Measurements from ENCODE around the gene TANK. TPM values are rescaled to one million over a fixed set of nuclear protein-coding genes. Genes with fewer than 3 reads are reported as not detected.

The TANK gene
- total and polyA plus RNA-seq, 8 donors = 53.7 to 80.3 (median 70.2) TPM

- H3K27ac ChIP-seq = no peak overlapping the region
- no peak overlapping the region for H3K4me3 ChIP-seq
- TF ChIP-seq CTCF (IDR thresholded peaks at IDR 0.05) = no peak
- intact Hi-C loops (cut with DNase I) = no loop called here
- peaks cover 0 to under 1% of the 10 kb centered on the region in 2 donors for H3K4me1 ChIP-seq
- no peaks in the 10 kb centered on the region for H3K36me3 ChIP-seq
- ATAC-seq (no peak), DNase-seq (peak in 1 of 4 donors; percentile 43)
- no peaks in the 10 kb centered on the region for H3K27me3 ChIP-seq
- peaks cover 0 to 37% of the 10 kb centered on the region in 2 donors for H3K9me3 ChIP-seq
Observed at GRCh38 chr2:161146996-161147395, 13.2 kb upstream of the TANK start.

- peaks cover 0 to 44% of the 10 kb centered on the region in 2 donors for H3K9me3 ChIP-seq
- H3K27ac ChIP-seq = no peak overlapping the region
- intact Hi-C loops (cut with DNase I) = no loop called here
- H3K36me3 ChIP-seq = no peaks in the 10 kb centered on the region
- ATAC-seq = no peak
- H3K4me1 ChIP-seq = no peaks in the 10 kb centered on the region
- H3K4me3 ChIP-seq = no peak overlapping the region
- H3K27me3 ChIP-seq = no peaks in the 10 kb centered on the region
- no peak for TF ChIP-seq CTCF (IDR thresholded peaks at IDR 0.05)
- no peak for DNase-seq
Observed at GRCh38 chr2:161147856-161148255, 12.4 kb upstream of the TANK start.

GRCh38 chr2:161150704-161151103 is 9.5 kb upstream of the TANK start:
- Histone ChIP-seq H3K4me1 (no peaks in the 10 kb centered on the region), H3K27ac (no peak overlapping the region), H3K4me3 (no peak overlapping the region), H3K27me3 (no peaks in the 10 kb centered on the region), H3K36me3 (no peaks in the 10 kb centered on the region), H3K9me3 (peaks cover 0 to 40% of the 10 kb centered on the region in 2 donors)
- ATAC-seq = no peak
- no peak for DNase-seq
- intact Hi-C loops (cut with DNase I) = no loop called here
- no peak for TF ChIP-seq CTCF (IDR thresholded peaks at IDR 0.05)

- peaks cover 0 to 40% of the 10 kb centered on the region in 2 donors for H3K9me3 ChIP-seq
- DNase-seq (no peak), ATAC-seq (no peak)
- no peak for TF ChIP-seq CTCF (IDR thresholded peaks at IDR 0.05)
- H3K4me3 ChIP-seq = no peak overlapping the region
- intact Hi-C loops (cut with DNase I) = no loop called here
- H3K27ac ChIP-seq = no peak overlapping the region
- H3K4me1 ChIP-seq = no peaks in the 10 kb centered on the region
- no peaks in the 10 kb centered on the region for H3K36me3 ChIP-seq
- no peaks in the 10 kb centered on the region for H3K27me3 ChIP-seq
Observed at GRCh38 chr2:161152302-161152701, 7.9 kb upstream of the TANK start.

- Histone ChIP-seq H3K9me3 (no peaks in the 10 kb centered on the region), H3K36me3 (peaks cover 0 to 8% of the 10 kb centered on the region in 2 donors), H3K27me3 (no peaks in the 10 kb centered on the region), H3K4me3 (no peak overlapping the region), H3K4me1 (peaks cover 10 to 36% of the 10 kb centered on the region in 2 donors), H3K27ac (peak overlapping the region in 1 of 2 donors; percentile 100)
- no peak for DNase-seq
- intact Hi-C loops (cut with DNase I) = no loop called here
- no peak for TF ChIP-seq CTCF (IDR thresholded peaks at IDR 0.05)
- ATAC-seq = no peak
Observed at GRCh38 chr2:161158882-161159281, 1.3 kb upstream of the TANK start.

Measured in left lung (tissue), 10 donors.